GM21528 (cell line): ENCODE measurements around the gene TAS2R30.
"Not testable (repeated sequence)": the region's sequence is repeated elsewhere in the genome, so short reads cannot be mapped to it uniquely, and the experiment has no call there.

Experiments
- ATAC-seq: cut with Tn5 transposase; IDR thresholded peaks from one replicate; pipeline ENCODE4 v1.9.1; 2021; ENCODE audit warnings: mild to moderate bottlenecking, moderate library complexity; ENCODE audit not compliant: unreplicated experiment, low FRiP score

TAS2R30 gene

DNA sequence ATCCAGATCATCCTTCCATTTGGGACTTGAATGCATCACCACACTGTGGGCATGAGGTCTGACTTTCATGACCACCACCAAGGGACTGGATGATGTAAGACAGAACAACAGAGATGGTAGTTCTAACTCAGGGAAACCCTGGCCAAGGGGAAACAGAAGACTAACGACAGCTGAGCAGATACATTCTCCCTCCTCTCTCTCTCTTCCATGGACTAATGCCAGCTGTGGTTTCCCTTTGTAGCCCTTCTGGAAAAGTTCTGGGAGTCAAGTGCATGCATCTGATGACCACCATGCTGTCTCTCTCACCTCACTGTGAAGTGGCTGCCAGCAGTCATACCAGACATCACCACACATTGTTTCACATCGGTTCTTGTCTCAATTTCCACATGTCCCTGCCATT is 3.4 kb downstream of the TAS2R30 start:
- no peak for ATAC-seq

DNA sequence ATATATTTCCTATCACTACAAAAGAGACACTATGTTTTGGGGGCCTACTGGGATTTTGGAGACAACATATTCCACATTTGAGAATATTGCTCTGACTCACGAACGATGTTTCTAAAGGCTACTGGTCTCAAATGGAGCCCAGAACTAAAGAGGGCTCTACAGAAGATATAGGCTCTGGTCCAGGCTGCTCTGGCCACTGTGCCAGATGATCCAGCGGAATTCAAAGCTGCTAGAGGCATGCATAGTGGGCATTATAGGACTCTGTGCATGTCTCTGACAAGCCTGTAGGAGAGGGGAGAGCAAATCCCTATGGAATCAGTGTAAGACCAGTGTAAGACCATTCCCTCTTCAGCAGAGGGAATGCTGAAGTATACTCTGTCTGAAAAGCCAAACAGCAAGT is 4.1 kb downstream of the TAS2R30 start:
- ATAC-seq, result no peak

DNA sequence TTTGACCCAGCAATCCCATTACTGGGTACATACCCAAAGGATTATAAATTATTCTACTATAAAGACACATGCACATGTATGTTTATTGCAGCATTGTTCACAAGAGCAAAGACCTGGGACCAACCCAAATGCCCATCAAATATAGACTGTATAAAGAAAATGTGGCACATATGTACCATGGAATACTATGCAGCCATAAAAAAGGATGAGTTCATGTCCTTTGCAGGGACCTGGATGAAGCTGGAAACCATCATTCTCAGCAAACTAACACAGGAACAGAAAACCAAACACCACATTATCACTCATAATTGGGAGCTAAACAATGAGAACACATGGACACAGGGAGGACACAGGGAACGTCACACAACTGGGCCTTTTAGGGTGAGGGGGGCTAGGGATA is 20.3 kb downstream of the TAS2R30 start:
- ATAC-seq, result not testable (repeated sequence)

DNA sequence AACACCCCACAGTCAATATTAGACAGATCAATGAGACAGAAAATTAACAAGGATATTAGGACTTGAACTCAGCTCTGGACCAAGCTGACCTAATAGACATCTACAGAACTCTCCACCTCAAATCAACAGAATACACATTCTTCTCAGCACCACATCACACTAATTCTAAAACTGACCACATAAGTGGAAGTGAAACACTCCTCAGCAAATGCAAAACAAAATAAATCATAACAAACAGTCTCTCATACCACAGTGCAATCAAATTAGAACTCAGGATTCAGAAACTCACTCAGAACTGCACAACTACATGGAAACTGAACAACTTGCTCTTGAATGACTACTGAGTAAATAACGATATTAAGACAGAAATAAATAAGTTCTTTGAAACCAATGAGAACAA is 23.2 kb downstream of the TAS2R30 start:
- not testable (repeated sequence) for ATAC-seq

DNA sequence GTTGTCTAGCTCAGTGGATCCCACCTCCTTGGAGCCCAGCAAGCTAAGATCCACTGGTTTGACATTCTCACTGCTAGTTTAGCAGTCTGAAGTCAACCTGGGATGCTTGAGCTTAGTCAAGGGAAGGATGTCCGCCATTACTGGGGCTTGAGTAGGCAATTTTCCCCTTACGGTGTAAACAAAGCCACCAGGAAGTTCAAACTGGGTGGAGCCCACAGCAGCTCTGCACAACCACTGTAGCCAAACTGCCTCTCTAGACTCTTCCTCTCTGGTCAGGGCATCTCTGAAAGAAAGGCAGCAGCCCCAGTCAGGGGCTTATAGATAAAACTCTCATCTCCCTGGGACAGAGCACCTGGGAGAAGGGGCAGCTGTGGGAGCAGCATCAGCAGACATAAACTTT is 25.6 kb downstream of the TAS2R30 start:
- ATAC-seq, result no peak

DNA sequence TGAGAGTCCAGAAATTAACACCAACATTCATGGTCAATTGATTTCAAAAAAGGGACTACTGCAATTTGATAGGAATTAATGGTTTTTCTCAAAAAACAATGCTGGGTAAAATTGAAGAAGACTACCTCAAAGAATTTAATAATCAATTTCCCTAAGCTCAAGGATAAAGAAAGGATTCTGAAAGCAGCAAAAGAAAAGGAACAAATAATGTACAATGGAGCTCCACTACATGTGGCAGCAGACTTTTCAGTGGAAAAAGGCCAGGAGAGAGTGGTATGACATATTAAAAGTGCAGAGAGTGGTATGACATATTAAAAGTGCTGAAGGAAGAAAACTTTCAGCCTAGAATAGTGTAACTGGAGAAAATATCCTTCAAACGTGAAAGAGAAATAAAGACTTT is 26.7 kb downstream of the TAS2R30 start:
- ATAC-seq, result no peak

DNA sequence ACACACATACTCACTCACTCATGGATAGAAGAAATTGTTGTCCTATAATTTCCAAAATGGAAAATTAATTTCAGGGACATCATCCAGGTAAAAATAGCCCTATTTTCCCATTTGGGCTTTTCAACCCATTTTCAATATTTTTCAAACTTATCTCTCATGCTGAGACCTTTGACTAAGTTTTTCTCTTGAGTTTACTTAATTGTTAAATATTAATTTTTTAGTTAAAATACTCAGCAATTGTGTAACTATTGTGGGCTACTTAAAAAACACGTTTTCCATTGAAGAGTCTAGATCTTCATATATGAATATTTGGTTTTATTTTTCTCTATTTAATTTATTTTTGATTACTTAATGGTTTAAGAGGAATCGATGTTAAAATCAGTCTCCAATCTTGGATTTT is 28.2 kb downstream of the TAS2R30 start:
- ATAC-seq, result no peak

DNA sequence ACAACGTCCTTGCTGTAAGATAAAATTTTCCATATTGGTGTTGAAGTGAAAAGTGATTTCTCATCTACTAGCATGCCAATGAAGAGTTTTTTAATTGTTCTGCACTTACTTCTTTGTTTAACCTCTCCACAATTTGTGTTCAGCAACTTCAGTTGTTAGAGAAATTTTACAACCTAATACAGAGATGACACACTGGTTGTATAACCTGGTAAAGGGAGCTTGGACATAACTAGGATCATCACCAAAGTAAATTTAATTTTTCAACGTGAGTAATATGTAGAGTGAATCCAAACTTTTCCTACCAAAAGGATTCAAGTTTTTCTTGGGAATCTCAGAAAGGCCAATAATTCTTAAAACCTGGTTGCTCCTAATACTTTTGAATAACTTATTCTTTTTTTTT is 28.9 kb downstream of the TAS2R30 start:
- ATAC-seq, result no peak

DNA sequence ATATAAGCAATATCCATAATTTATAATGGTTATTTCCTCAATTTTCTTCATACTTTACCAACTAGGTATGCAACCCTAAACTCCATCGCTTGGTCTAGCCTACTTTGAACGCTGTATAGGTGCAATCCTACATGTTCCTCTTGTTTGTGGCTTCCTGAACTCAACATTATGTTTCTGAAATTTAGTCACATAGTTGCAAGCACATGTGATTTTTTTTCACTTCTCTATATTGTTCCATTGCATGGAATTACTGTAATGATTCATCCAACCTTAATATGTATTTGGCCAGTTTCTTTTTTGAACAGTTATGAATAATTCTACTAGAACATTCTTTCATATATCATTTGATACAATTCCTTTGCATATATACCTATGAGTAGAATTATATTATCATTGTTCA is 39.5 kb downstream of the TAS2R30 start:
- not testable (repeated sequence) for ATAC-seq

DNA sequence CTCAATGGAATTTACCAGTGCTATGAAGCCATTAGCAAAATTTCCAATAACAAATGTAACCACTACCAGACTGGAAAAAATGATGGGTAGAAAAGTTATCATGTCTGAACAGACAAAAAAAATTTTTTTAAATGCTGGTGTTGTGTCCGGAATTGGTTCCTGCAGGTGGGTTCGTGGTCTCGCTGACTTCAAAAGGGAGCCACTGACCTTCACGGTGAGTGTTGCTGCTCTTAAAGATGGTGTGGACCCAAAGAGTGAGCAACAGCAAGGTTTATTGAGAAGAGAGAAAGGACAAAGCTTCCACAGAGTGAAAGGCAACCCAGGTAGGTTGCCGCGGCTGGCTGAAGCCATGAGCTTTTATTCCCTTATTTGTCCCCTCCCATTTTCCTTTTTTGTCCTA is 42.3 kb downstream of the TAS2R30 start, which contains the start of gene TAS2R43:
TSS of gene TAS2R43 (minus strand) at position 186 of the 400 bp plus-strand sequence. CDS start at position 102, 84 bp downstream.
- no peak for ATAC-seq

DNA sequence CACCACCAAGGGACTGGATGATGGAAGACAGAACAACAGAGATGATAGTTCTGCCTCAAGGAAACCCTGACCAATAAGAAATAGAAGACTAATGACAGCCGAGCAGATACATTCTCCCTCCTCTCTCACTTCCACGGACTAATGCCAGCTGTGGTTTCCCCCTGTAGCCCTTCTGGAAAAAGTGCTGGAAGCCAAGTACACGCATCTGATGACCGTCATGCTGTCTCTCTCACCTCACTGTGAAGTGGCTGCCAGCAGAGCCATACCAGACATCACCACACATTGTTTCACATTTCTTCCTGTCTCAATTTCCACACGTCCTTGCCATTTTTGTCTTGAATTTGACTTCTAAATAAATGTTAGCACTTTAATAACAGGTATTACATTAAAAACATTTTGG is 45.2 kb downstream of the TAS2R30 start:
- ATAC-seq, result no peak

DNA sequence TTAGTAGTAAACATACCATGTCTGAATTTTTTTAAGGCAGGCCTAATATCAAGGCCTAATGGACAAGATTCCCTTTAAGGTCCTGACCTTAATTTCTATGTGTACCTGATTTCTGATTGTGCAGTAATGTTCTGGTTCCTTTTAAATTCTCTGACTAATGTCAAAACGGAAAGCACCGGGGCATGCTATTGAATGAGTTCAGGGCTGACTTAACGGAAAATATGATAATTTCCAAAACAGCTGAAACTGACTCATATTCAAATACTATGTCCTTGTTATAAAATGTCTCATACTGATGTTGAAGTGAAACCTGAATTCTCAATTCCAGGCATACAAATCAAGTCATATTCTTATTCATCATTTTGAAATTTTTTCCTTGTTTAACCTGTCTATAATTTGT is 49.0 kb downstream of the TAS2R30 start:
- ATAC-seq, result no peak
